GM12875 (cell line): ENCODE measurements around the gene CD93.

Experiments used
- H3K4me3 ChIP-seq: one replicate; pipeline ENCODE4 v1.5.1; 2011; ENCODE audit warnings: low read depth, low read length, control low read depth
- TF ChIP-seq, protein P1 (sequence below): IDR thresholded peaks from 2 replicates; pipeline ENCODE4 v1.5.1; 2011; ENCODE audit warnings: low read depth, mild to moderate bottlenecking, control low read depth, inconsistent platforms, low read length, moderate library complexity, borderline replicate concordance; ENCODE audit not compliant: insufficient read depth

Gene CD93

DNA sequence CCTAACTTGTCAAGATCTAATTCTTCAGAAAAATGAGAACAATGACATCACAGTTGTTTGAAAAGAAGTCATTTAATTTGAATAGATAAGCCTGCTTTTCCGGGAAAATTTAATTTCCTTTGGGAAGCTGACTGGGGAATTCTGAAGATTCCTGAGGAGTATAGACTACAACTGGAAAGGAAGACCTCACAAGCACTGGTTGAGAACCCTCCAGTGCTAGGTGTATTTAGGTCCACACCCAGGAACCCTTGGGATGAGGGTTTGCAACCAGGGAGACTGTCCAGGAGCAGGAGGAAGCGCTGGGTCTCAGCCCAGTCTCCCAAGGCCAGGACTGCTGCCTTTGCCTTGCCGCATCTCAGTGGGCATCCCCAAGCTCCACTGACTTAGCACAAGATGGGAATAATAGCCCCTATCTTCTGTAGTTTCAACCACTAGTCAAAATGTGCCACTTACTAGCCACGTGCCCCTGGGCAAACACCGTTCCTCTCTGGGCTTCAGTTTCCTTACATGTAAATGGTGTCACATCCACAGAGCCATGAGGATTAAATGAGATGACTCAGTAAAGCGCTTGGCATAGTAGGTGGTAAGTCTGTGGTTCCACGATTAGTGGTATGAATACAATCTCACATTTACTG, 6.9 kb upstream of the CD93 start:
- H3K4me3 ChIP-seq = no peak overlapping the region
- TF ChIP-seq, protein P1, sequence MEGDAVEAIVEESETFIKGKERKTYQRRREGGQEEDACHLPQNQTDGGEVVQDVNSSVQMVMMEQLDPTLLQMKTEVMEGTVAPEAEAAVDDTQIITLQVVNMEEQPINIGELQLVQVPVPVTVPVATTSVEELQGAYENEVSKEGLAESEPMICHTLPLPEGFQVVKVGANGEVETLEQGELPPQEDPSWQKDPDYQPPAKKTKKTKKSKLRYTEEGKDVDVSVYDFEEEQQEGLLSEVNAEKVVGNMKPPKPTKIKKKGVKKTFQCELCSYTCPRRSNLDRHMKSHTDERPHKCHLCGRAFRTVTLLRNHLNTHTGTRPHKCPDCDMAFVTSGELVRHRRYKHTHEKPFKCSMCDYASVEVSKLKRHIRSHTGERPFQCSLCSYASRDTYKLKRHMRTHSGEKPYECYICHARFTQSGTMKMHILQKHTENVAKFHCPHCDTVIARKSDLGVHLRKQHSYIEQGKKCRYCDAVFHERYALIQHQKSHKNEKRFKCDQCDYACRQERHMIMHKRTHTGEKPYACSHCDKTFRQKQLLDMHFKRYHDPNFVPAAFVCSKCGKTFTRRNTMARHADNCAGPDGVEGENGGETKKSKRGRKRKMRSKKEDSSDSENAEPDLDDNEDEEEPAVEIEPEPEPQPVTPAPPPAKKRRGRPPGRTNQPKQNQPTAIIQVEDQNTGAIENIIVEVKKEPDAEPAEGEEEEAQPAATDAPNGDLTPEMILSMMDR = no peak

DNA sequence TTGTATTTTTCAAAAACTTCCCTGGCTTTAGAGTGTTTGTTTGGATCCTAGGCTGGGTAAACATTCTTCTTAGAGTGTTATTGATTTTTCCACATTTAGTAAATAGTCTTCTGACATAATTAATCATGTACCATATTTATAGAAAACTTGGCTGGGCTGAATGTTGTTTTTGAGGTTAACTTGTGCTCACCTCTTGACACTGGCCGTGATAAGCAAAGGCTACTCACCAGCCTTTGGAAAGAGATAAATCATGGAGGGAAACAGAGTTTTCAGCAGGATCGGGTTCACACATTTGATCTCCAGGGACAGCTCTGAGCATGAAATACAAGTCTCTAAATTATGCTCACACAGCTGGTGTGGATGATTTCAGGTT, 6.2 kb upstream of the CD93 start:
- TF ChIP-seq, protein P1 = no peak
- H3K4me3 ChIP-seq = no peak overlapping the region

DNA sequence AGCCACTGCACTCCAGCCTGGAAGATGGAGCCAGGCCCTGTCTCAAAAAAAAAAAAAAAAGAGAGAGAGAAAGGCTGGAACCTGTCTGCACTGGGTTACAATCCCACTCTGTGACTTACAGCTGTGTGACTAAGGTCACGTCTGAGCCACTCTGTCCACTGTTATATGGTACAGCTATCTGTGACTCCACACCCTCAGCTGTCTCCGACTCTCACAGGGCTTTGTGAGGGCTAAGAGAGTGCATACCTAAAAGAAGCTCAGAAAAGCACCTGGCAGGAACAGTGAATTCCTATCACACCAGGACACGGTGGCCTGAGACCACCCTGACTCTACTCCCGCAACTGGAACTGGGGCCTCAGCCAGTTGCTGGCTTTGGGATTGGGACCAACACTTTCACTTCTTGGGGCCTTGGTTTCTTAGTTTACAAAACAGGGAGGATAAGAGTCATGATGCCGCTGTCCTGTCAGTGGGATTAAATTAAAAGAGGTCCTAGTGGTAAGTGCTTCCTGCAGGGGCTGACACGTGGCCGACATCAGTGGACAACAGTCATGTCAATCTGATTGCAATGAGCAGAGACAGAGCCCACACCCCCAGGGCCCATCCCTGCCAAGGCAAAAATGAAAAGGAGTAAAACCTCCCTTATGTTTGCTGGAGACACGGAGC, 5.7 kb upstream of the CD93 start:
- no peak overlapping the region for H3K4me3 ChIP-seq
- TF ChIP-seq, protein P1 = no peak

DNA sequence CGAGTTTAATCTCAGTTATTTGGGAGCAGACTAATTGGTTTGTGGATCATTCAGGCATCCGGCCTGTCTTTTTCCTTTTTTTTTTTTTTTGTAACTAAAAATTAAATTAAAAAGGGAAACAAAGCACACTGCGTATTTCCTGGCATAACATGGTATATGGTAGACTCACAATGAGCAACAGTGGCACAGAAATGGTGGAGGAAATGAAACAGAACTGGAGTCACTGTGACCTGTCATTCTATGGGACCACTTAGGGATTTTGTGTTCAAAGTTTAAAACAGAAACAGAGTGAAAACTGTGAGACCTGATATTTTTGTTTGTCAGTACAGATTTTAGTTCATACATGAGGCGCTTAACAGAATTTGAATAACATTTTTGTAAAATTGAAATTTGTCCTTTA, 4.8 kb upstream of the CD93 start:
- TF ChIP-seq, protein P1 = no peak
- H3K4me3 ChIP-seq = no peak overlapping the region

DNA sequence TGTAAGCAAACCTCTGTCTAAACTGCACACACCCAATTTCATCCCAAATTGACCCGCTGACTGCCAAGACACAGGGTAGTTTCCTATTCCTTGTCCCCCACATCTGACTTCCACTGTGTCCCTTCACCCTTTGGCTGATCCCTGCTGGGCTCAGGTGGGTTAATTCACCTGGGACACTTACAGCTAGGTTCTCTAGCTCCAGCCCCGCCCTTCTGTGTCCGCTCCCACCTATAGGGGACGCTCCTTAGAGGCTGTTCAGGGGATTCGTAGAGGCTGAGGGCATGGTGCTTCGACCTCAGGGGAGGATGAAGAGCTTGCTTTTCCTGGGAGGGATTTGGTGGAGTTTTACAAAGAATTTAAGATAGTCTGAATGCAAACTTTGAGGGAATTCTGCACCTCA, 4.0 kb upstream of the CD93 start:
- TF ChIP-seq, protein P1 = no peak
- H3K4me3 ChIP-seq = no peak overlapping the region

DNA sequence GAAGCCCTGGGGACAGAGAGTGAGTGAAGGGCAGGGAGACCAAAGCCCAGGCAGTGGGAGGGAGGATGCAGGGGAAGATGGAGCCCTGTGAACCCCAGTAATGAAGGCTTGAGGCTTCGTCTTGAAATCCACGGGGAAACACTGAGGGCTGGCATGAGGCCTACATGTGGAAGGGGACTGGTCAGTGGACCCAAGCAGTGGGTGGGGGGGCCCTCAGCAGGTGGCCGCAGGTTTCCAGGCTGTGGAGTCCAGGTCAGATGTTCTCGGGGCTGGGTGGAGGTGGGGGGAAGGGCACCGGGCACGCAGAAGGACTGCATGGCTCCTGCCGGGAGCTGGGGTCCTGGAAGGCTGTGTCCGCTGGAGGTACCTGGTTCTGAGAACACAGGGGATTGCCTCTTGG, 2.7 kb upstream of the CD93 start:
- no peak overlapping the region for H3K4me3 ChIP-seq

More for the DNA sequence above, 2.7 kb upstream of the CD93 start:
- TF ChIP-seq, protein P1 = no peak
